OCI-LY7 (cell line): Measurements from ENCODE around the gene HECW1. TPM values are rescaled to one million over a fixed set of nuclear protein-coding genes. Genes with fewer than 3 reads are reported as not detected.

Experiments used
- BruUV-seq: library from RNA; stranded (reverse); fragments of 400-500 nt; replicated peaks from 2 replicates; lab custom pipeline; 2021; lab: Mats Ljungman, UMichigan
- CTCF ChIA-PET: fragments of 300-600 bp; sonication (Branson Sonifier 250); formaldehyde crosslinking; loops from one replicate; lab custom pipeline; 2022; ENCODE audit warnings: antibody characterized with exemption; ENCODE audit not compliant: unreplicated experiment; lab: Charles Lee
- POLR2A ChIA-PET: fragments of 300-600 bp; sonication (Branson Sonifier 250); formaldehyde crosslinking; loops from one replicate; lab custom pipeline; 2022; ENCODE audit warnings: antibody characterized with exemption; lab: Charles Lee
- DNase-seq: peaks from one replicate; pipeline ENCODE4 v3.0.0-alpha.2; 2015; ENCODE audit warnings: low spot score
- H2AFZ ChIP-seq: fragments of 200-600 bp; sonication (generic), shearing (Covaris generic); 2 replicates; pipeline ENCODE4 v1.6.1; 2014; ENCODE audit warnings: mild to moderate bottlenecking, antibody characterized with exemption, low read length, moderate library complexity
- H3K27ac ChIP-seq: fragments of 200-600 bp; sonication (generic); 2 replicates; pipeline ENCODE4 v1.5.1; 2014; ENCODE audit warnings: mixed run types, low read depth, mild to moderate bottlenecking, moderate library complexity, low read length, inconsistent platforms; ENCODE audit not compliant: poor library complexity, severe bottlenecking
- H3K36me3 ChIP-seq: fragments of 200-600 bp; sonication (generic); 2 replicates; pipeline ENCODE4 v1.6.1; 2014; ENCODE audit warnings: mild to moderate bottlenecking, antibody characterized with exemption, low read length, moderate library complexity, mixed read lengths; ENCODE audit not compliant: insufficient read depth
- H3K4me1 ChIP-seq: fragments of 200-600 bp; sonication (generic); 2 replicates; pipeline ENCODE4 v1.5.1; 2014; ENCODE audit warnings: mild to moderate bottlenecking, low read length; ENCODE audit not compliant: insufficient read depth, poor library complexity, severe bottlenecking
- H3K4me2 ChIP-seq: fragments of 200-600 bp; sonication (generic); 2 replicates; pipeline ENCODE4 v1.6.1; 2014; ENCODE audit warnings: mild to moderate bottlenecking, low read length
- H3K4me3 ChIP-seq: fragments of 200-600 bp; sonication (generic); 2 replicates; pipeline ENCODE4 v1.5.1; 2014; ENCODE audit warnings: mild to moderate bottlenecking, low read depth, low read length; ENCODE audit not compliant: poor library complexity, severe bottlenecking
- H3K79me2 ChIP-seq: fragments of 200-600 bp; sonication (generic); 2 replicates; pipeline ENCODE4 v1.6.1; 2016; ENCODE audit warnings: low read depth, mild to moderate bottlenecking, low read length, moderate library complexity, mixed read lengths; ENCODE audit not compliant: insufficient read depth
- H3K9me2 ChIP-seq: fragments of 200-600 bp; sonication (generic); 2 replicates; pipeline ENCODE4 v1.6.1; 2016; ENCODE audit warnings: mild to moderate bottlenecking, low read length, mixed read lengths; ENCODE audit not compliant: insufficient read depth
- H3K9me3 ChIP-seq: fragments of 200-600 bp; sonication (generic); 2 replicates; pipeline ENCODE4 v1.6.1; 2014; ENCODE audit warnings: mild to moderate bottlenecking, mixed run types, low read length, mixed read lengths
- H4K20me1 ChIP-seq: fragments of 200-600 bp; sonication (generic); 2 replicates; pipeline ENCODE4 v1.6.1; 2014; ENCODE audit warnings: mild to moderate bottlenecking, antibody characterized with exemption, low read length, moderate library complexity, mixed read lengths; ENCODE audit not compliant: insufficient read depth
- EZH2phosphoT487 ChIP-seq: fragments of 200-600 bp; sonication (generic); IDR thresholded peaks from 2 replicates; pipeline ENCODE4 v1.6.1; 2018; ENCODE audit warnings: low read depth, borderline replicate concordance, mild to moderate bottlenecking, mixed run types, antibody characterized with exemption, low read length, moderate library complexity, mixed read lengths
- intact Hi-C: fragments of 100-400 bp; cut with micrococcal nuclease; formaldehyde crosslinking; loops from one replicate; pipeline ENCODE4 v1.10.0; 2022; ENCODE audit not compliant: unreplicated experiment
- total RNA-seq, 2 experiments: library from RNA; depleted of rRNA in 1 of 2; stranded (reverse); fragments of >200 nt in 1 of 2; shearing (Covaris generic) in 1 of 2; gene quantifications; 2 replicates each; pipeline ENCODE4 v1.2.3, GENCODE V29; 2014 to 2022
- TF ChIP-seq, protein P1 (sequence below): fragments of 200-600 bp; sonication (generic); conservative IDR thresholded peaks from 2 replicates; pipeline ENCODE4 v1.5.1; 2014; ENCODE audit warnings: mild to moderate bottlenecking, antibody characterized with exemption, low read length, moderate library complexity, mixed read lengths

The HECW1 gene
- total RNA-seq, 2 experiments from 2014 or later, result 2.0 TPM

DNA sequence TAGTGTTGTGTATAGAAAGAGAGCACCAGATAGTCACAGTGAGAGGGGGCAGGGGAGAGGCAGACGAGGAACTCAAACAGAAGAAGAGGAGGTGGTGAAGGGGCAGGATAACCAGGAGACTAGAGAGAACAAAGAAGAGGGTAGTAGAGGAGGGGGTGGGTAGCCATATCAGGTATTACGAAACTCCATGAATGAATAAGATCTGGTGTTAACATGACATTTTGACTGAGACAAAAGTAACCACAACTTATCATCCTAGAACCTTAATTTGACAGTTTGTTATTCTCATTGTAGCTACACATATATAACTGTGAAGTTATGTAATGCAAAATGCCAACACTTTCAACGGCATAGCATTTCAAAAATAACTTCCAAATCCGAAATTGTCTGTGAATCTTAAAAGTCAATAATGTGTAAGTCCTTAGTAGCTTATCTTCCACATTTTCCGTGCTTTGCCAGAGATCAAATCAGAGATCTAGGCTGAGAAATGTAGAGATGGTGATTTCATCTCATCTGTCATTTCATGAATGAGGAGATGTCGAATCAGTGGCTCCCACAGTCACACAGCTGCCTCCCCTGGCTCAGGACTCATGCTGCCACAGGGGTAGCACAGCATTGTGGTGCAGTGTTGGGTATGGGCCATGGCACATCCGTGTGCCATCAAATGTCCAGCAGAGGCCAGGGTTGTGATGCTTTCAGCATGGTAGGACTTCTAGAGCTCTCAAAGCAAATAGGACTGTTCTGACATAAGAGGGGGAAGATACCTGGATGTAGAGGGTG is 202.1 kb downstream of the HECW1 start:
- POLR2A ChIA-PET, result interaction anchor here (0.5 to 0.7 kb wide), 3 partner anchors 19 to 380 kb away, joined by 3 read pairs; no protein-coding TSS in a partner anchor
- CTCF ChIA-PET, result no interaction called here
- Histone ChIP-seq H4K20me1 (no peaks in the 10 kb centered on the region), H3K79me2 (no peaks in the 10 kb centered on the region), H3K36me3 (no peaks in the 10 kb centered on the region), H2AFZ (no peak overlapping the region), H3K27ac (no peak overlapping the region), H3K4me1 (no peaks in the 10 kb centered on the region), H3K9me3 (no peaks in the 10 kb centered on the region), H3K4me3 (no peak overlapping the region), H3K9me2 (no peaks in the 10 kb centered on the region), H3K4me2 (no peak overlapping the region)
- no TSS peak for BruUV-seq
- no peak for TF ChIP-seq EZH2phosphoT487
- TF ChIP-seq, protein P1, sequence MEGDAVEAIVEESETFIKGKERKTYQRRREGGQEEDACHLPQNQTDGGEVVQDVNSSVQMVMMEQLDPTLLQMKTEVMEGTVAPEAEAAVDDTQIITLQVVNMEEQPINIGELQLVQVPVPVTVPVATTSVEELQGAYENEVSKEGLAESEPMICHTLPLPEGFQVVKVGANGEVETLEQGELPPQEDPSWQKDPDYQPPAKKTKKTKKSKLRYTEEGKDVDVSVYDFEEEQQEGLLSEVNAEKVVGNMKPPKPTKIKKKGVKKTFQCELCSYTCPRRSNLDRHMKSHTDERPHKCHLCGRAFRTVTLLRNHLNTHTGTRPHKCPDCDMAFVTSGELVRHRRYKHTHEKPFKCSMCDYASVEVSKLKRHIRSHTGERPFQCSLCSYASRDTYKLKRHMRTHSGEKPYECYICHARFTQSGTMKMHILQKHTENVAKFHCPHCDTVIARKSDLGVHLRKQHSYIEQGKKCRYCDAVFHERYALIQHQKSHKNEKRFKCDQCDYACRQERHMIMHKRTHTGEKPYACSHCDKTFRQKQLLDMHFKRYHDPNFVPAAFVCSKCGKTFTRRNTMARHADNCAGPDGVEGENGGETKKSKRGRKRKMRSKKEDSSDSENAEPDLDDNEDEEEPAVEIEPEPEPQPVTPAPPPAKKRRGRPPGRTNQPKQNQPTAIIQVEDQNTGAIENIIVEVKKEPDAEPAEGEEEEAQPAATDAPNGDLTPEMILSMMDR, result no peak
- no peak for DNase-seq
- intact Hi-C loops, result no loop called here

DNA sequence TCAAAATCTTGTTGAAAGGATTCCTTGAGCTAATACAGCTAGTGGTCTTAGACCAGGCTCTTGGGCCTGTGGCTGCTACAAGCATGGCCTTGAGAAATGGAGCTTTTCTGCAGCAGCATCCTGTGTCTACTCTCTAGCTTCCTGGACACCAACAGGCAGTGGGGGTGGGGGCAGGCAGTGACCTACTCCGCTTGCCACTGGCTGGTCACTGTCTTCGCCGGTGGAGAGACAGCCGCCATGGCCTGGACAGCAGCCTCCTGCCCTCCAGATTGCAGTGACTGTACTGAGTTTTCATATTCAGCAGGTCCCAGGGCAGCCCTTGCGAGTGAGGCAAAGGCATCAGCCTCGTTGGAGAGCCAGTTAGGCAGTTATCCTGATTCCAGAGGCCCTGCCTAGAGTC is 204.6 kb downstream of the HECW1 start:
- POLR2A ChIA-PET, result no interaction called here
- Histone ChIP-seq H3K36me3 (no peaks in the 10 kb centered on the region), H4K20me1 (no peaks in the 10 kb centered on the region), H3K9me2 (no peaks in the 10 kb centered on the region), H3K79me2 (no peaks in the 10 kb centered on the region), H3K4me2 (no peak overlapping the region), H3K27ac (no peak overlapping the region), H2AFZ (no peak overlapping the region), H3K4me3 (no peak overlapping the region), H3K9me3 (no peaks in the 10 kb centered on the region), H3K4me1 (no peaks in the 10 kb centered on the region)
- intact Hi-C loops, result no loop called here
- TF ChIP-seq EZH2phosphoT487, result no peak
- TF ChIP-seq, protein P1, result no peak
- CTCF ChIA-PET, result no interaction called here
- no TSS peak for BruUV-seq
- DNase-seq, result no peak

DNA sequence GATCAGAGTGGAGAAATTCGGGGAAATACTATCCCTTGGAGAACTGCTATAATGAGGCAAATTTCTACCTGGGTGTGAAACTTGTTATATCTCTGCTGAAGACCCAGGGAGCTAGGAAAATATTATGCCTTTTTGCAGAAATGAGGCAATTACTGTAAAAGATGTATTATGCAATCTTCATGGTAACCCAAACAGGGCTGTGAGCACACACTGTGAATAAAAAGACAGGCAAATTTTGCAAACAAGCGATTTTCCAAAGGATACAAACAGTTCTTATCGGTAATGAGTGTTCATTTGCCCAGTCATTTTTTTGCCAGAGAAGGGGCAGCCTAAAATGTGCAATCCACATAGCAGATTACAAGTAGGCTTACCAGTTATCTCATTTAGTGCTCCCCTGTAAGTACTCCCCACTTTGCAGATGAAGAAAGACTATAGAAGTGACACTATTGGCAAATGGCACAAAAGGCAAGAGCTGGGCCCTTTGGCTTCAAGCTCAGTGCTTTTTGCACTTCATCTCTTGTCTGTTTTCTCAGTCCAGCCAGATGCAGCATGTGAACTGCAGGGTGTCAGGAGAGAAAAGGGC is 205.8 kb downstream of the HECW1 start:
- Histone ChIP-seq H3K4me1 (no peaks in the 10 kb centered on the region), H2AFZ (no peak overlapping the region), H3K4me3 (no peak overlapping the region), H3K4me2 (no peak overlapping the region), H3K9me3 (no peaks in the 10 kb centered on the region), H3K27ac (no peak overlapping the region), H3K9me2 (no peaks in the 10 kb centered on the region), H3K79me2 (no peaks in the 10 kb centered on the region), H3K36me3 (no peaks in the 10 kb centered on the region), H4K20me1 (no peaks in the 10 kb centered on the region)
- intact Hi-C loops, result no loop called here
- BruUV-seq, result no TSS peak
- ChIA-PET POLR2A (no interaction called here), CTCF (no interaction called here)
- no peak for DNase-seq
- TF ChIP-seq, protein P1, result no peak
